ENCODE measurements around the gene ERCC8.
"Not testable (repeated sequence)": the region's sequence is repeated elsewhere in the genome, so short reads cannot be mapped to it uniquely, and the experiment has no call there.

ERCC8 gene

DNA sequence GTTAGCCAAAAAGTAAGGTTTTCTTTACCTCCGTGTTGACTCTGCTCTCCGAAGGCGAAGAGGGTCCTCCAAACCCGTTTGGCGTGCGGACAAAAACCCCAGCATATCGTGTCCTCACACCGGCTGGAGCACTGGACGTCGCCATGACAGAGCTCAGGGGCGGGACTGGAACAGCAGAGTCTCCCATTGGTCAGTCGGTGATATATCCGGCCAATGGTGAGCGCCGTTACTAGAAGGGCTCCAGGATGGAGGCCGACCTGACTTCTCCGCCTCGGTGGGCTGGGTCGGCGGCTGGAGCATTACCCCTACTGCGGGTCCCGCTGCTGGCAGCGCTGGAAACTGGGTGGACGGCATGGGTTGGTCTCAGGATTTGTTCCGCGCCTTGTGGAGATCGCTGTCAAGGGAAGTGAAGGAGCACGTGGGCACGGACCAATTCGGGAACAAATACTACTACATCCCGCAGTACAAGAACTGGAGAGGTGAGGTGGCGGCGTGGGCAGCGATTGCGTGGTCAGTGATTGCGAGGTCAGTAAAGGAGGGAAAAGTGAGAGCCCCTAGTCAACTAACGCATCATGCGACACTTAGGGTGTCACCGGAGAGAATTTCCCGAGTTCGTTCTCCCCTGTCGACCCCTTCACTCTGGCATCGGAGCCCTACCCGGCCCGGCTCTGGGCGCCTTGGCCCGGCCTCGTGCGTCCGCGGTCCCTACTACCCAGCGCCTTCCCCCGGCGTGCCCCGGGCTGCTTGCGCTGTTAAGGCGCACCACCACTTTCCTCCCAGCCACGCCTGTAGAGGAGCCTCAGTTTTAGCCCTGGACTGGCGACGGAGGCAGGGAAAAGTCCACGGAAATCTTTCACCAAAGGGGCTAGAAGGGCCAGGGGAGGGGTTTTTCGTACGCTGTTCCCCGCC lies at the start of gene ERCC8, which contains the start of gene NDUFAF2:
ERCC8 (minus strand) TSS at position 167 of the 909 bp plus-strand sequence; CDS start at position 105, 62 bp downstream.
NDUFAF2 (plus strand) TSS at position 302 of the 909 bp plus-strand sequence; CDS start at position 353, 51 bp downstream.
- DNase-seq (ENCODE audit: low read depth): peak; percentile 77

GRCh38 chr5:60993875-60994571 lies 49.2 kb upstream of the ERCC8 start:
- no peak for DNase-seq (ENCODE audit: low read depth)

- DNase-seq (ENCODE audit: low read depth): no peak
These were observed 48.6 kb upstream of the ERCC8 start for GRCh38 chr5:60993425-60993824.

- no peak for DNase-seq (ENCODE audit: low read depth)
These were observed 48.0 kb upstream of the ERCC8 start for GRCh38 chr5:60992871-60993270.

DNA sequence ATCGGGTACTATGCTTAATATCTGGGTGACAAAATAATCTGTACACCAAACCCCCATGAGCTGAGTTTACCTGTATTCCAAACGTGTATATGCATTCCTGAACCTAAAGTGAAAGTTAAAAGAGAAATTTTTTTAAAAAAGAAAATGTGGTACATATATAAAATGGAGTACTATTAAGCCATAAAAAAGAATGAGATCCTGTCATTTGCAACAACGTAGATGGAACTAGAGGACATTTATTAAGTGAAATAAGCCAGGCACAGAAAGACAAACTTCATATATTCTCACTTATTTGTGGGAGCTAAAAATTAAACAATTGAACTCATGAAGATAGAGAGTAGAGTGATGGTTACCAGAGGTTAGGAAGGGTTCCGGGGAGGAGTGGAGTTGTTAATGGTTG lies 44.9 kb upstream of the ERCC8 start:
- no peak for DNase-seq (ENCODE audit: low read depth)

DNA sequence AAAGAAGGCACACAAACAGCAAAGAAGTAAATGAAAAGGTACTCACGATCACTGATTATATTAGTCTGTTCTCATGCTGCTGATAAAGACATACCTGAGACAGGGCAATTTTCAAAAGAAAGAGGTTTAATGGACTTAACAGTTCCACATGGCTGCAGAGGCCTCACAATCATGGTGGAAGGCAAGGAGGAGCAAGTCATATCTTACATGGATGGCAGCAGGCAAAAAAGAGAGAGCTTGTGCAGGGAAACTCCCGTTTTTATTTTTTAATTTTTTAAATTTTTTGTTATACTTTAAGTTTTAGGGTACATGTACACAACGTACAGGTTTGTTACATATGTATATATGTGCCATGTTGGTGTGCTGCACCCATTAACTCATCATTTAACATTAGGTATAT lies 37.3 kb upstream of the ERCC8 start:
- not testable (repeated sequence) for DNase-seq (ENCODE audit: low read depth)

DNA sequence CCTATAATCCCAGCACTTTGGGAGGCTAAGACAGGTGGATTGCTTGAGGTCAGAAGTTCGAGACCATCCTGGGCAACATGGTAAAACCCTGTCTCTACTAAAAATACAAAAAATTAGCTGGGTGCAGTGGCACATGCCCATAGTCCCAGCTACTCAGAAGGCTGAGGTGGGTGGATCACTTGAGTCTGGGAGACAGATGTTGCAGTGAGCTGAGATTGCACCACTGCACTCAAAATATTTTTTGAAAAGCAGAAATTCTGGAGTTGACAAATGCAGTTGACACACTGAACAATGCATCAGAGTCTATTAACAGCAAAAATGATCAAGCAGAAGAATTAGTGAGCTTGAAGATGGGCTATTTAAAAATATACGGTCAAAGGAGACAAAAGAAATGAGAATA lies 35.6 kb upstream of the ERCC8 start:
- no peak for DNase-seq (ENCODE audit: low read depth)

GRCh38 chr5:60978968-60979367 lies 34.1 kb upstream of the ERCC8 start:
- no peak for DNase-seq (ENCODE audit: low read depth)

GRCh38 chr5:60977956-60978737 lies 33.3 kb upstream of the ERCC8 start:
- DNase-seq (ENCODE audit: low read depth): no peak

GRCh38 chr5:60972231-60972630 lies 27.4 kb upstream of the ERCC8 start:
- peak; percentile 11 for DNase-seq (ENCODE audit: low read depth)

- DNase-seq (ENCODE audit: low read depth): no peak
These were observed 16.8 kb upstream of the ERCC8 start for GRCh38 chr5:60961685-60962084.

GRCh38 chr5:60960591-60960990 lies 15.7 kb upstream of the ERCC8 start:
- DNase-seq (ENCODE audit: low read depth): no peak

GRCh38 chr5:60959156-60959555 lies 14.3 kb upstream of the ERCC8 start:
- DNase-seq (ENCODE audit: low read depth): no peak

GRCh38 chr5:60958712-60959111 lies 13.8 kb upstream of the ERCC8 start:
- no peak for DNase-seq (ENCODE audit: low read depth)

DNA sequence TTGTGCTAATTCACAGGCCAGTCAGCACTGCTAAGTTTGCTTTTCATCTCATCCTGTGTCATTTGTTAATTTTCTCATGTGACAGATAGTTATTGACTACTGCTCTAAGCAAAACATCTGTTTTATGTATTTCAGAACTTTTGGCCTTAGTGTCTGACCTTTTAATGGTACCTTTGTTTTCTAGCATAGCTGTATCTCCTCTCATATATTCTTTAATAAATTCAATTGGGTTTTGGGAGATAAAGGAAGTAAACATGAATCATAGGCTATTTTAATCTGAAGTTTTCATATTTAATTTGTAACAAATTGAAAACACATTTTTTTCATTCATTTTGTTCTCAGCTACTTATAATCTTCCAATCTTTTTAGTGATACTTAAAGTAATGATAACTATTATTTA lies 13.2 kb upstream of the ERCC8 start:
- DNase-seq (ENCODE audit: low read depth): no peak

DNA sequence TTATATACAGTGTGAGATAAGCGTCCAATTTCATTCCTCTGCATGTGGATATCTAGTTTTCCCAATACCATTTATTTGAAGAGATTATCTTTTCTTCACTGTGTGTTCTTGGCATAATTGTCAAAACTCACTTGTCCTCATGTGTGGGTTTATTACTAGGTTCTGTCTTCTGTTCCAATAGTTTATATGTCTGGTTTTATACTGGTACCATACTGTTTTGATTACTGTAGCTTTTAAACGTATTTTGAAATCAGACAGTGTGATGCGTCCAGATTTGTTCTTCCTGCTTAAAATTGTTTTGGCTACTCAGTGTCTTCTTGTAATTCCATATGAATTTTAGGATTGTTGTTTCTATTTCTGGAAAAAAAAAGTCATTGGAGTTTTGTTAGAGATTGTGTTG lies 10.4 kb upstream of the ERCC8 start:
- no peak for DNase-seq (ENCODE audit: low read depth)

GRCh38 chr5:60948738-60949137 lies 3.9 kb upstream of the ERCC8 start:
- no peak for DNase-seq (ENCODE audit: low read depth)

DNA sequence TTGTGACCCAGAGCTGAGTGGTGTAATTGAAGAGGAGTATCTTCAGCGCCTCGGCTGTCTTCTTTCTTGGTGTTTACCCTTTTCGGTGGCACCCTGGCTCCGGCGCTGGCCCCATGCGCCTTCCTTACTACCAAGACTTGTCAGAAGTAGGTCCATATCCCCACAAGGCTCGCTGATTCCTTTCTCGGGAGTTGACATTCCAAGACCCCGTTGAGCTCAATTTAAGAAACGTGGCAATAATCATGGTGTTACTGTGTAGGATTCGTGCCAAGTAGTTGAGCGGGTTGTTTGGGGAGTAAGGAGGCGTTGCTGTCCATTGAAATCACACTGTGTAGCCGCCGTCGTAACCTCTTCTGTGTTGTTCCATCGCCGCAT lies 930 bp upstream of the ERCC8 start:
- DNase-seq (ENCODE audit: low read depth): no peak

GRCh38 chr5:60943624-60944023 lies 1.2 kb downstream of the ERCC8 start:
- no peak for DNase-seq (ENCODE audit: low read depth)

GRCh38 chr5:60929024-60929423 lies 15.8 kb downstream of the ERCC8 start:
- DNase-seq (ENCODE audit: low read depth): no peak

DNA sequence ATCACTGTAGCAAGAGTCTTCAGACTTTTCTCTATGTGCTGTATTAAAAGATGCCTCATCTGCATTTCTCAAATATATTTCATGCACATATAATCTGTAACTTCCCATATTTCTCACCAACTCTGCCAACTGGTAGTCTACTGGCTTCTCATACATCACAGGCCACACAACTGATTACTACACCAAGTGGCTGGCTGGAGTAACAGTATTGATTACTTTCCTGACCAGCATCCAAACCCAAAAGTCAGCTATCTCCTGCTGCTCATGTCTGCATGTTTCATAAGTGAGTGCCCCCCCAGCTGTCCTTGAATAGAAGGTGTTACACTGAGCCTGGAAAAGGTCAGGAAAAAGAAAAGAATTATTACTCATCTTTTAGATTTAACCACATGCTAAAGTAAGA lies 17.4 kb downstream of the ERCC8 start:
- DNase-seq (ENCODE audit: low read depth): no peak

DNA sequence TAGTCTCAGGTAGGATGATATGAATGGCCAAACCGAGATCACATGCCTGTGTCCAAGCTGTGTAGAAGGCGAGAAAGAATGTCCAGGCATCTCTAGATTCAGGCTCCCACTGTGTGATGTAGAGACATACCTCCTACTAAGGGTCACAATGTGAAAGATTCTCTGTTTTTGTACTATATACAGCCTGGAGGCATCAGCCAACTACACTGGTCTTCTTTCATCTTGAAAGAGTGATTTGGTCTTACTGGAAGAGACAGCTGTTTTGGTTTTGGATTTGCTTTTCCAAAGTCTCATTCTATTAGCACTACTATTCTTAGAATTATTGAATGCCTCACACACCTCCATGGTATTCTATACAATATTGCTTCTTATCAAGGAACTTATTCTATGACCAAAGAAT lies 26.4 kb downstream of the ERCC8 start:
- DNase-seq (ENCODE audit: low read depth): no peak

Data from stimulated activated CD8-positive, alpha-beta memory T cell treated with anti-CD3 and anti-CD28 coated beads, Interleukin-4, amount 100 ng/mL, for 24 hours (primary cell).